Testis (tissue), 3 donors: ENCODE results near the gene DPH5. TPM values are rescaled to one million over a fixed set of nuclear protein-coding genes. Genes with fewer than 3 reads are reported as not detected.

ENCODE experiments used
- DNase-seq: peaks from one replicate; pipeline ENCODE4 v3.0.0-alpha.2; 2019
- H3K27ac ChIP-seq, 2 donors: fragments of 200-600 bp; sonication (generic); one replicate each; pipeline ENCODE4 v1.5.1; 2019
- H3K27me3 ChIP-seq: fragments of 200-600 bp; sonication (generic); one replicate; pipeline ENCODE4 v1.5.1; 2019
- H3K36me3 ChIP-seq: fragments of 200-600 bp; sonication (generic); one replicate; pipeline ENCODE4 v1.5.1; 2017; ENCODE audit warnings: low read depth; ENCODE audit errors: missing control alignments
- H3K4me1 ChIP-seq: fragments of 200-600 bp; sonication (generic); one replicate; pipeline ENCODE4 v1.5.1; 2019
- H3K4me3 ChIP-seq, 2 donors: fragments of 200-600 bp; sonication (generic); one replicate each; pipeline ENCODE4 v1.5.1; 2017 to 2019
- H3K9me3 ChIP-seq: fragments of 200-600 bp; sonication (generic); one replicate; pipeline ENCODE4 v1.5.1; 2017
- CTCF ChIP-seq, 3 experiments: fragments of 450-650 bp in 2 of 3; fragments of 200-600 bp in 1 of 3; sonication (generic) in 1 of 3; IDR thresholded peaks; one replicate each; pipeline ENCODE4 v1.5.1; 2016 to 2019; ENCODE audit warnings: antibody characterized with exemption in 3 of 3, mild to moderate bottlenecking in 2 of 3, moderate library complexity in 1 of 3
- POLR2A ChIP-seq: fragments of 450-650 bp; IDR thresholded peaks from one replicate; pipeline ENCODE4 v1.6.1; 2017; ENCODE audit warnings: antibody characterized with exemption, mild to moderate bottlenecking, moderate library complexity
- WGBS, 2 donors: methylation state at CpG; one replicate each; pipeline ENCODE4 v1.1.5; 2018; 5-methylcytosine and 5-hydroxymethylcytosine counted together
- intact Hi-C: fragments of 100-400 bp; cut with DNase I; formaldehyde crosslinking; loops from one replicate; pipeline ENCODE4 v1.15.1; 2023; ENCODE audit warnings: low total_unique reads
- polyA plus RNA-seq: library from polyadenylated mRNA; stranded (reverse); fragments of 350-450 nt; fragmentation: Illumina TruSeq; extraction: RNeasy Lipid Tissue Mini Kit (QIAGEN cat#74804); gene quantifications from one replicate; pipeline ENCODE4 v1.2.3, GENCODE V29; 2014; ENCODE audit warnings: low read depth, low replicate concordance; ENCODE audit not compliant: insufficient read depth
- total RNA-seq, 2 donors: library from RNA; depleted of rRNA; stranded (reverse); fragments of >200 nt; gene quantifications; one replicate each; pipeline ENCODE4 v1.2.3, GENCODE V29; 2016

DPH5 gene
- total and polyA plus RNA-seq, 3 donors from 2014 or later: 18.2 to 26.9 (median 25.2) TPM

GRCh38 chr1:101027194-101027772 lies 1.7 kb upstream of the DPH5 start:
- no peak for DNase-seq
- no peak overlapping the region for H3K27ac ChIP-seq
- no peak overlapping the region for H3K4me3 ChIP-seq
- H3K4me1 ChIP-seq: no peaks in the 10 kb centered on the region
- WGBS, 2 donors: 67 to 80% methylated on average over 6 of the region's 6 CpGs
- H3K9me3 ChIP-seq: no peaks in the 10 kb centered on the region
- no peaks in the 10 kb centered on the region for H3K36me3 ChIP-seq
- TF ChIP-seq CTCF (IDR thresholded peaks at IDR 0.05) (no peak), POLR2A (no peak)
- H3K27me3 ChIP-seq: no peaks in the 10 kb centered on the region
- intact Hi-C loops: no loop called here

GRCh38 chr1:101026430-101026788 lies 825 bp upstream of the DPH5 start:
- TF ChIP-seq POLR2A (no peak), CTCF (IDR thresholded peaks at IDR 0.05) (no peak)
- no peak for DNase-seq
- peak overlapping the region; percentile 64 to 72 for H3K4me3 ChIP-seq
- H3K4me1 ChIP-seq: no peaks in the 10 kb centered on the region
- intact Hi-C loops: no loop called here
- H3K9me3 ChIP-seq: no peaks in the 10 kb centered on the region
- no peaks in the 10 kb centered on the region for H3K36me3 ChIP-seq
- H3K27me3 ChIP-seq: no peaks in the 10 kb centered on the region
- no peak overlapping the region for H3K27ac ChIP-seq
- 35 to 44% methylated on average over 5 of the region's 5 CpGs for whole genome bisulfite sequencing, 2 donors

- no peaks in the 10 kb centered on the region for H3K27me3 ChIP-seq
- peak overlapping the region; percentile 40 to 63 for H3K27ac ChIP-seq
- no peaks in the 10 kb centered on the region for H3K36me3 ChIP-seq
- TF ChIP-seq POLR2A (no peak), CTCF (IDR thresholded peaks at IDR 0.05) (no peak)
- no peaks in the 10 kb centered on the region for H3K9me3 ChIP-seq
- DNase-seq: peak; percentile 36
- intact Hi-C loops: no loop called here
- no peaks in the 10 kb centered on the region for H3K4me1 ChIP-seq
- 0% methylated on average over 9 of the region's 9 CpGs for WGBS, 2 donors
- peak overlapping the region; percentile 64 to 72 for H3K4me3 ChIP-seq
Observed at GRCh38 chr1:101025283-101025656, 314 bp downstream of the DPH5 start.

GRCh38 chr1:101022294-101022693 lies 3.3 kb downstream of the DPH5 start:
- no peaks in the 10 kb centered on the region for H3K9me3 ChIP-seq
- no peaks in the 10 kb centered on the region for H3K4me1 ChIP-seq
- no peaks in the 10 kb centered on the region for H3K36me3 ChIP-seq
- H3K27ac ChIP-seq: no peak overlapping the region
- DNase-seq: no peak
- intact Hi-C loops: no loop called here
- H3K4me3 ChIP-seq: no peak overlapping the region
- no peak for TF ChIP-seq POLR2A
- no peaks in the 10 kb centered on the region for H3K27me3 ChIP-seq
- WGBS, 2 donors: 91 to 93% methylated on average over 3 of the region's 3 CpGs

- H3K9me3 ChIP-seq: no peaks in the 10 kb centered on the region
- no peak for TF ChIP-seq CTCF (IDR thresholded peaks at IDR 0.05)
- H3K36me3 ChIP-seq: no peaks in the 10 kb centered on the region
- H3K27ac ChIP-seq: no peak overlapping the region
- no peaks in the 10 kb centered on the region for H3K27me3 ChIP-seq
- 91 to 94% methylated on average over 1 of the region's 1 CpG for WGBS, 2 donors
- no peaks in the 10 kb centered on the region for H3K4me1 ChIP-seq
- DNase-seq: no peak
- intact Hi-C loops: no loop called here
- no peak overlapping the region for H3K4me3 ChIP-seq
Observed at GRCh38 chr1:101017448-101017847, 8.1 kb downstream of the DPH5 start.
